Esophagus squamous epithelium (tissue), 5 donors: Measurements from ENCODE around the gene CLCN4. TPM values are rescaled to one million over a fixed set of nuclear protein-coding genes. Genes with fewer than 3 reads are reported as not detected.

Source experiments
- DNase-seq: peaks from one replicate; lab custom pipeline; 2025; lab: John Stamatoyannopoulos, UW
- H3K27ac ChIP-seq, 4 donors: fragments of 200-600 bp; sonication (generic); one replicate each; pipeline ENCODE4 v1.5.1; 2016 to 2019; ENCODE audit warnings: mild to moderate bottlenecking in 1 of 4
- H3K27me3 ChIP-seq, 4 donors: fragments of 200-600 bp; sonication (generic); 1 replicate in 3 of 4; 2 replicates in 1 of 4; pipeline versions ENCODE4 v1.5.1 to v1.6.0; 2017 to 2021; ENCODE audit warnings: antibody characterized with exemption in 1 of 4
- H3K36me3 ChIP-seq, 3 donors: fragments of 200-600 bp; sonication (generic); one replicate each; pipeline ENCODE4 v1.5.1; 2016 to 2019
- H3K4me1 ChIP-seq, 3 donors: fragments of 200-600 bp; sonication (generic); one replicate each; pipeline ENCODE4 v1.5.1; 2017 to 2019
- H3K4me3 ChIP-seq, 4 donors: fragments of 200-600 bp; sonication (generic); 1 replicate in 3 of 4; 2 replicates in 1 of 4; pipeline ENCODE4 v1.5.1; 2016 to 2019; ENCODE audit warnings: mild to moderate bottlenecking in 2 of 4, moderate library complexity in 1 of 4
- H3K9me3 ChIP-seq, 3 donors: fragments of 200-600 bp; sonication (generic); one replicate each; pipeline ENCODE4 v1.5.1; 2016 to 2019
- CTCF ChIP-seq, 6 experiments: fragments of 450-650 bp in 4 of 6; fragments of 200-600 bp in 2 of 6; sonication (generic) in 2 of 6; IDR thresholded peaks; one replicate each; pipeline ENCODE4 v1.5.1; 2016 to 2019; ENCODE audit warnings: antibody characterized with exemption in 6 of 6, mild to moderate bottlenecking in 4 of 6, moderate library complexity in 4 of 6
- POLR2A ChIP-seq, 4 donors: fragments of 450-650 bp; IDR thresholded peaks; one replicate each; pipeline ENCODE4 v1.6.1; 2017; ENCODE audit warnings: antibody characterized with exemption in 4 of 4, mild to moderate bottlenecking in 4 of 4, moderate library complexity in 3 of 4
- WGBS, 2 donors: methylation state at CpG; one replicate each; pipeline ENCODE4 v1.1.5; 2018; 5-methylcytosine and 5-hydroxymethylcytosine counted together
- intact Hi-C: fragments of 100-400 bp; cut with DNase I; formaldehyde crosslinking; loops from one replicate; pipeline ENCODE4 v1.15.0; 2022
- total RNA-seq, 4 donors: library from RNA; depleted of rRNA; stranded (reverse); fragments of >200 nt; gene quantifications; one replicate each; pipeline ENCODE4 v1.1.0, GENCODE V29; 2016
- donor health status: DM: yes; HTN: yes; CAD: no.

CLCN4 gene
- total RNA-seq, 4 donors from 2014 or later, result 0.04 to 3.1 (median 0.53) TPM

GRCh38 chrX:10254739-10255138, 98.0 kb downstream of the CLCN4 start:
- DNase-seq, result no peak
- no peaks in the 10 kb centered on the region for H3K4me1 ChIP-seq
- H3K27ac ChIP-seq, result no peak overlapping the region
- WGBS, 2 donors, result 49 to 56% methylated on average over 3 of the region's 3 CpGs
- no peak overlapping the region for H3K4me3 ChIP-seq
- intact Hi-C loops, result no loop called here
- H3K9me3 ChIP-seq, result no peaks in the 10 kb centered on the region
- no peaks in the 10 kb centered on the region for H3K27me3 ChIP-seq
- H3K36me3 ChIP-seq, result no peaks in the 10 kb centered on the region
- peak in 4 of 6 experiments; percentile 16 to 40 (median 25) for TF ChIP-seq CTCF (IDR thresholded peaks at IDR 0.05)
- no peak for TF ChIP-seq POLR2A (IDR thresholded peaks at IDR 0.05)

GRCh38 chrX:10259716-10260115, 102.9 kb downstream of the CLCN4 start:
- H3K9me3 ChIP-seq, result peaks cover 0 to 3% (median 0%) of the 10 kb centered on the region in 3 donors
- no peaks in the 10 kb centered on the region for H3K4me1 ChIP-seq
- TF ChIP-seq CTCF (IDR thresholded peaks at IDR 0.05) (no peak), POLR2A (IDR thresholded peaks at IDR 0.05) (no peak)
- 23 to 78% methylated on average over 1 of the region's 1 CpG for WGBS, 2 donors
- H3K27me3 ChIP-seq, result no peaks in the 10 kb centered on the region
- H3K36me3 ChIP-seq, result no peaks in the 10 kb centered on the region
- DNase-seq, result no peak
- intact Hi-C loops, result no loop called here
- H3K27ac ChIP-seq, result no peak overlapping the region
- H3K4me3 ChIP-seq, result no peak overlapping the region

GRCh38 chrX:10265775-10266174, 109.0 kb downstream of the CLCN4 start:
- Histone ChIP-seq H3K27me3 (no peaks in the 10 kb centered on the region), H3K9me3 (peaks cover 0 to 3% (median 0%) of the 10 kb centered on the region in 3 donors), H3K27ac (no peak overlapping the region), H3K36me3 (no peaks in the 10 kb centered on the region), H3K4me1 (no peaks in the 10 kb centered on the region), H3K4me3 (no peak overlapping the region)
- DNase-seq, result no peak
- TF ChIP-seq POLR2A (IDR thresholded peaks at IDR 0.05) (no peak), CTCF (IDR thresholded peaks at IDR 0.05) (no peak)
- 77 to 80% methylated on average over 1 to 2 of the region's 2 CpGs for WGBS, 2 donors
- intact Hi-C loops, result no loop called here

GRCh38 chrX:10278716-10279115, 121.9 kb downstream of the CLCN4 start:
- 84 to 96% methylated on average over 2 of the region's 2 CpGs for WGBS, 2 donors
- no peaks in the 10 kb centered on the region for H3K9me3 ChIP-seq
- no peaks in the 10 kb centered on the region for H3K36me3 ChIP-seq
- TF ChIP-seq CTCF (IDR thresholded peaks at IDR 0.05), result no peak
- TF ChIP-seq POLR2A (IDR thresholded peaks at IDR 0.05), result no peak
- intact Hi-C loops, result no loop called here
- DNase-seq, result no peak
- H3K4me3 ChIP-seq, result no peak overlapping the region
- no peaks in the 10 kb centered on the region for H3K4me1 ChIP-seq
- no peak overlapping the region for H3K27ac ChIP-seq
- no peaks in the 10 kb centered on the region for H3K27me3 ChIP-seq

GRCh38 chrX:10280071-10280470, 123.3 kb downstream of the CLCN4 start:
- Histone ChIP-seq H3K9me3 (no peaks in the 10 kb centered on the region), H3K4me1 (no peaks in the 10 kb centered on the region), H3K36me3 (no peaks in the 10 kb centered on the region), H3K4me3 (no peak overlapping the region), H3K27me3 (no peaks in the 10 kb centered on the region), H3K27ac (no peak overlapping the region)
- 52 to 64% methylated on average over 2 of the region's 2 CpGs for WGBS, 2 donors
- no peak for TF ChIP-seq POLR2A (IDR thresholded peaks at IDR 0.05)
- TF ChIP-seq CTCF (IDR thresholded peaks at IDR 0.05), result no peak
- intact Hi-C loops, result no loop called here
- no peak for DNase-seq
